Karpas-422 (cell line): ENCODE data around the gene BTAF1. TPM values are rescaled to one million over a fixed set of nuclear protein-coding genes. Genes with fewer than 3 reads are reported as not detected.
"Not testable (repeated sequence)": the region's sequence is repeated elsewhere in the genome, so short reads cannot be mapped to it uniquely, and the experiment has no call there.

Experiments
- DNase-seq: peaks from one replicate; pipeline ENCODE4 v3.0.0-alpha.2; 2015
- H2AFZ ChIP-seq: fragments of 200-600 bp; sonication (generic); 2 replicates; pipeline ENCODE4 v1.6.1; 2014; ENCODE audit warnings: antibody characterized with exemption, low read length, mixed read lengths
- H3K27ac ChIP-seq: fragments of 200-600 bp; sonication (generic); 2 replicates; pipeline ENCODE4 v1.5.1; 2014; ENCODE audit warnings: mild to moderate bottlenecking, low read length, moderate library complexity
- H3K27me3 ChIP-seq: fragments of 200-600 bp; sonication (generic); 2 replicates; pipeline ENCODE4 v1.6.1; 2014; ENCODE audit warnings: low read length, mixed read lengths
- H3K36me3 ChIP-seq: fragments of 200-600 bp; sonication (generic); 2 replicates; pipeline ENCODE4 v1.6.1; 2014; ENCODE audit warnings: low read length, mixed read lengths; ENCODE audit not compliant: insufficient read depth
- H3K4me1 ChIP-seq: fragments of 200-600 bp; sonication (generic); 2 replicates; pipeline ENCODE4 v1.6.1; 2014; ENCODE audit warnings: mild to moderate bottlenecking, low read length, mixed read lengths
- H3K4me2 ChIP-seq: fragments of 200-600 bp; sonication (generic); 2 replicates; pipeline ENCODE4 v1.6.1; 2014; ENCODE audit warnings: low read length, low read depth, mild to moderate bottlenecking; ENCODE audit not compliant: poor library complexity, severe bottlenecking
- H3K4me3 ChIP-seq: fragments of 200-600 bp; sonication (generic); 2 replicates; pipeline ENCODE4 v1.5.1; 2014; ENCODE audit warnings: mild to moderate bottlenecking, antibody characterized with exemption, low read length, mixed read lengths
- H3K79me2 ChIP-seq: fragments of 200-600 bp; sonication (generic); 2 replicates; pipeline ENCODE4 v1.6.1; 2014; ENCODE audit warnings: mild to moderate bottlenecking, low read length, mixed read lengths
- H3K9ac ChIP-seq: fragments of 200-600 bp; sonication (generic); 2 replicates; pipeline ENCODE4 v1.6.0; 2014; ENCODE audit warnings: low read length
- H3K9me2 ChIP-seq: fragments of 200-600 bp; sonication (generic), shearing (Covaris generic); replicated peaks from 2 replicates; pipeline ENCODE4 v1.6.0; 2014; ENCODE audit warnings: mild to moderate bottlenecking, low read length, moderate library complexity; ENCODE audit not compliant: insufficient read depth
- H3K9me3 ChIP-seq: fragments of 300-700, 200-600 bp; sonication (generic); 2 replicates; pipeline ENCODE4 v1.6.1; 2014; ENCODE audit warnings: low read length, mixed read lengths
- H4K20me1 ChIP-seq: fragments of 200-600 bp; sonication (generic); 2 replicates; pipeline ENCODE4 v1.6.1; 2014; ENCODE audit warnings: mild to moderate bottlenecking, antibody characterized with exemption, low read length, low read depth; ENCODE audit not compliant: insufficient read depth
- total RNA-seq: library from RNA; depleted of rRNA; stranded (reverse); fragments of >200 nt; shearing (Covaris generic); gene quantifications from 2 replicates; pipeline ENCODE4 v1.2.3, GENCODE V29; 2014; ENCODE audit warnings: low replicate concordance

BTAF1 gene
- total RNA-seq, 1 experiment from 2014 or later, result 65.7 TPM

DNA sequence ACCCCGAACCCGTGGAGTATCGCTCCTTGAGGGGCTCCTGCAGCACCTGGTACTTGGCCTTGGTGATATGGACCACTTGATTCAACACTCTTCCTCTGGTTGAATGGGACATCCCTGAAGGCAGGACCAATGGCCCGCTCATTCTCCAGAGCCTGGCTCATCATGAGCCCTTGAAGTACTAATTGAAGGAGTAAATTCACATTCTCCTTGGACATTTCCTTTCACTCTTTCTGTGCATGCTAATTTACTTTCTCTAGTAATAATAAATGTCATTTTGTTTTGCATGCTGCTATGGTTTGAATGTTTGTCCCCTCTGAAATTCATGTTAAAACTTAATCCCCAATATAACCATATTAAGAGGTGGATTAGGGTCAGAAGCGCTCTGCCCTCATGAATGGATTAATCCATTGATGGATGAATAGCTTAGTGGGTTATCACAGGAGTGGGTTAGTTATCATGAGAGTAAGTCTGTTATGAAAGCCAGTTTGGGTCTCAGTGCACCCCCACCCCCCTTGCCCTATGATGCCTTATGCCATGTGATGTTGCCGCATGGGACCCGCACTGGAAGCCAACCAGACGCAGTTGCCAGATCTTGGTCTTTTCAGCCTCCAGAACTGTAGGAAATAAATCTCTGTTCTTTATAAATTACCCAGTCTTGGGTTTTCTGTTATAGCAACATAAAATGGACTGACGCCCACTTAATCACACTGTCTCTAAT is 38.0 kb upstream of the BTAF1 start:
- no peak for DNase-seq
- Histone ChIP-seq H3K4me3 (no peak overlapping the region), H3K9me2 (no peaks in the 10 kb centered on the region), H3K27ac (no peak overlapping the region), H3K9me3 (no peaks in the 10 kb centered on the region), H4K20me1 (no peaks in the 10 kb centered on the region), H3K9ac (no peak overlapping the region), H3K27me3 (no peaks in the 10 kb centered on the region), H3K36me3 (no peaks in the 10 kb centered on the region), H3K79me2 (no peaks in the 10 kb centered on the region), H3K4me1 (peaks cover 5% of the 10 kb centered on the region), H2AFZ (no peak overlapping the region), H3K4me2 (no peak overlapping the region)

- H3K9ac ChIP-seq, result no peak overlapping the region
These were observed 36.7 kb upstream of the BTAF1 start for GRCh38 chr10:91886954-91887271.

GRCh38 chr10:91887272-91888076 is 36.1 kb upstream of the BTAF1 start:
- H3K9me3 ChIP-seq, result no peaks in the 10 kb centered on the region
- H3K4me1 ChIP-seq, result peaks cover 5% of the 10 kb centered on the region
- no peaks in the 10 kb centered on the region for H4K20me1 ChIP-seq
- H3K27ac ChIP-seq, result no peak overlapping the region
- H3K9ac ChIP-seq, result no peak overlapping the region
- H3K4me2 ChIP-seq, result no peak overlapping the region
- H3K9me2 ChIP-seq, result no peaks in the 10 kb centered on the region
- no peaks in the 10 kb centered on the region for H3K79me2 ChIP-seq
- no peak overlapping the region for H3K4me3 ChIP-seq
- H3K27me3 ChIP-seq, result no peaks in the 10 kb centered on the region
- DNase-seq, result no peak
- H3K36me3 ChIP-seq, result no peaks in the 10 kb centered on the region
- no peak overlapping the region for H2AFZ ChIP-seq

More at GRCh38 chr10:91886954-91887271, 36.7 kb upstream of the BTAF1 start:
- Histone ChIP-seq H3K4me1 (peaks cover 5% of the 10 kb centered on the region), H3K27ac (no peak overlapping the region), H3K4me3 (no peak overlapping the region), H3K27me3 (no peaks in the 10 kb centered on the region), H3K36me3 (no peaks in the 10 kb centered on the region), H4K20me1 (no peaks in the 10 kb centered on the region), H3K9me2 (no peaks in the 10 kb centered on the region), H3K4me2 (no peak overlapping the region), H3K79me2 (no peaks in the 10 kb centered on the region), H3K9me3 (no peaks in the 10 kb centered on the region), H2AFZ (no peak overlapping the region)
- no peak for DNase-seq

DNA sequence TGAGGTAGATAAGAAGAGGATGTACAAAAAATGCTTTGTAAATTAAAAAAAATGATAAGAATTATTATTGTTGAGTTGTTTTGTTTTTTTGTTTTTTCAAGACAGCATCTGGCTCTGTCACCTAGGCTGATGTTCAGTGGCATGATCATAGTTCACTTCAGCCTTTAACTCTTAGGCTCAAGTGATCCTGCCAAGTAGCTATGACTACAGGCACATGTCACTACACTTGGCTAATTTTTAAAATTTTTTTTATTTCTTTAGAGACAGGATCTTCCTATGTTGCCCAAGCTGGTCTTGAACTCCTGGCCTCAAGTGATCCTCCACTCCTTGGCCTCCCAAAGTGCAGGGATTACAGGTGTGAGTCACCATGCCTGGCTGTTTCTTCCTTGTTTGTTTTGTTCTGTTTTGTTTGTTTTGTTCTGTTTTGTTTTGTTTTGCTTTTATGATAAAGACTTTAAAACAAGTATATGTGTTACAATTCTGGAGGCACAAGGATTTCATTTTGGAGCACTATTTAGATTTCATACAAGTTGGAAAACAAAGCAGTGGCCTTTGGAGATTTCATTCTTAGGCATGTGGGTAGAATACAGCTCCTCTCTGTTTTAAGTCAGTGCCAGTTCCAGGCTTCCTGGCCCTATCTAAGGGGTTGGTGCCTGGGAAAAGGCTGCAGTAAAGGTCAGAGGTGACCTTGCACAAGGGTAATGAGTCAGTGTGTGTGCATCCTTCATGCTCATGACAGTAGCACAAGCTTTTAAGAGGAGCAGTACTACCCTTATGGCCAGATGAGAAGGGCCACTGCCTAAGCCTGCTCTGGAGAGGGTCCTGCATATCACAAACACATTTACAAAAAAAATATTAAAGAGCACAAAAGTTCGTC is 32.2 kb upstream of the BTAF1 start:
- H3K4me3 ChIP-seq, result no peak overlapping the region
- no peak overlapping the region for H3K27ac ChIP-seq
- no peaks in the 10 kb centered on the region for H4K20me1 ChIP-seq
- no peaks in the 10 kb centered on the region for H3K36me3 ChIP-seq
- no peaks in the 10 kb centered on the region for H3K27me3 ChIP-seq
- no peak overlapping the region for H3K9ac ChIP-seq
- H3K79me2 ChIP-seq, result no peaks in the 10 kb centered on the region
- no peaks in the 10 kb centered on the region for H3K9me3 ChIP-seq
- H2AFZ ChIP-seq, result no peak overlapping the region
- DNase-seq, result no peak
- H3K4me1 ChIP-seq, result no peaks in the 10 kb centered on the region
- H3K9me2 ChIP-seq, result no peaks in the 10 kb centered on the region
- no peak overlapping the region for H3K4me2 ChIP-seq

DNA sequence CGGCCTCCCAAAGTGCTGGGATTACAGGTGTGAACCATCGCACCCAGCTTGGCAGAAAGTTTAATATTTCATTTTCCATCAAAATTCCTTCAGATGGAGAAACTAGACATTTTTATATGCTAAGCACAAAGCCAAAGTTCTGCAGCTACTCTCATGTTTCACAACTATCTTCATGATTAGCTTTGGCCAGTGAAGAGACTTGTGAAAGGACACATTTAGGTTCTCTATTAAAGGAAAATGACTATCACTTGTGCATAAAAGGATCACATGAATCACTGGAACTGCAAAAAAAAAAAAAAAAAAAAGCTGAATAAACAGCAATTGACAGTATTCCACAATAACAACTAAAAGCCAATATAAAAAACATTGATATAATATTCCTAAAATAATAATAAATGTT is 30.5 kb upstream of the BTAF1 start:
- Histone ChIP-seq H3K9ac (no peak overlapping the region), H3K4me2 (no peak overlapping the region), H3K79me2 (no peaks in the 10 kb centered on the region), H3K9me3 (no peaks in the 10 kb centered on the region), H3K4me3 (no peak overlapping the region), H3K36me3 (no peaks in the 10 kb centered on the region), H3K9me2 (no peaks in the 10 kb centered on the region), H3K4me1 (no peaks in the 10 kb centered on the region), H3K27ac (no peak overlapping the region), H4K20me1 (no peaks in the 10 kb centered on the region), H2AFZ (no peak overlapping the region), H3K27me3 (no peaks in the 10 kb centered on the region)
- DNase-seq, result no peak

DNA sequence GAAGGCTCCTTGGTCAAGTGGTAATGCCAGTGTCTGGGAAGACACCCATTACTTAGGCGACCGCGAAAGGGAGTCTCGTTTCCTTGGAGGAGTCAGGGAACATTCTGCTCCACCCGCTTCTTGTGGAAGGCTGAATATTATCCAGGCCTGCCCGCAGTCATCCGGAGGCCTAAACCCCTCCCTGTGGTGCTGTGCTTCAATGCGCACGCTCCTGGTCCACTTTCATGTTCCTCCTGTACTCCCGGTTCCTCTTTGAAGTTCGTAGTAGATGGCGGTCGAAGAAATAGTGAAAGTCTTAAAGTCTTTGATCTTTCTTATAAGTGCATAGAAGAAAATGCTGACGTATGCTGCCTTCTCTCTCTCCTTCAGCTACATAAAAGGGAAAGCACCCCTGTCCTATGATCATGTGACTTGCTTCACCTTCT is 29.3 kb upstream of the BTAF1 start:
- not testable (repeated sequence) for H3K27me3 ChIP-seq, DNase-seq, H3K4me1 ChIP-seq, H3K79me2 ChIP-seq, H3K4me3 ChIP-seq, H3K4me2 ChIP-seq, H2AFZ ChIP-seq, H3K9me2 ChIP-seq, H4K20me1 ChIP-seq, H3K27ac ChIP-seq, H3K9ac ChIP-seq, H3K36me3 ChIP-seq, H3K9me3 ChIP-seq

DNA sequence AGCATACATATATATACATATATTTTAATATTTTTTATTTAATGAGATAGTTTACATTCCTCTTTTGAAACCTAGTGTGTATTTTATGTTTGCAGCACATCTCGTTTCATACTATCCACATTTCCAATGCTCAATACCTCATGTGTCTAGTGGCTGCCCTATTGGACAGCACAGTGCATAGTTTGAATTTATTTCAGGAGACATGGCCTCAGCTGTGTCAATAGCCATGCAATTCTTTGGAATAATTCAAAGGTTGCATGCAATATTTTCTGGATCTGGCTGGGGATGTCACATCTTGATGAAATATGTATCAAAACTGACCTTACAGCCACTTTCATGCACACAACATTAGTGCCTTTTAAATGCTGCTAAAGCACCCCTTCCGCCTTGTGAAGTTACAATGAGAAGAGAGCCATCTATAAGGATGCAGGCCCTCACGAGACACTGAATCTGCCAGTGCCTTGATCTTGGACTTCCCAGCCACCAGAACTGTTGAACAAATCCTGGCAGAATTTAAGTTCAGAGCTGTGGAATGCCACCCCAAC is 27.3 kb upstream of the BTAF1 start:
- Histone ChIP-seq H4K20me1 (no peaks in the 10 kb centered on the region), H3K27ac (no peak overlapping the region), H2AFZ (no peak overlapping the region), H3K4me2 (no peak overlapping the region), H3K9ac (no peak overlapping the region), H3K9me3 (no peaks in the 10 kb centered on the region), H3K27me3 (no peaks in the 10 kb centered on the region), H3K4me3 (no peak overlapping the region), H3K79me2 (no peaks in the 10 kb centered on the region), H3K9me2 (no peaks in the 10 kb centered on the region), H3K36me3 (no peaks in the 10 kb centered on the region), H3K4me1 (no peaks in the 10 kb centered on the region)
- no peak for DNase-seq

DNA sequence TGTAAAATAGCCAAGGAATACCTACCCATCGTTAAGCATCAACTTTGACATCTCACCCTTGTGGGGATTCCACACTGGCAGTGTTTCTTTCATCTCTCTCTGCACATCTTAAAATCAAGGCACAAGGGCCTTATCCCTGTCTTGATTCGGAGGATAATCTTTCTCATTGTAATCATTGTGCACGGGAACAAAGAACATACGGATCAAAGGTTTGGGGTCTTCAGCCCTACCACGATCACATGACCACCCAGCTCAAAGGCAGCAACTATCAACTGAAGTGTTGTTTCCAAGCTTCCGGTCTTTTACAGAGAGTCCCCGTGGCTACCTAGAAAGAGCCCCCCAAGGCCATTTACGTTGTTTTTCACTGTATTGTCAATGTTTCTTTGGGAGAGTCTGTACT is 26.1 kb upstream of the BTAF1 start:
- Histone ChIP-seq H3K9me2 (no peaks in the 10 kb centered on the region), H3K9me3 (no peaks in the 10 kb centered on the region), H3K4me1 (no peaks in the 10 kb centered on the region), H3K36me3 (no peaks in the 10 kb centered on the region), H3K27me3 (no peaks in the 10 kb centered on the region), H2AFZ (no peak overlapping the region), H3K27ac (no peak overlapping the region), H3K4me3 (no peak overlapping the region), H4K20me1 (no peaks in the 10 kb centered on the region), H3K9ac (no peak overlapping the region), H3K79me2 (no peaks in the 10 kb centered on the region), H3K4me2 (no peak overlapping the region)
- DNase-seq, result no peak
